NK-92 treated with Interleukin-12 subunit alpha and Interleukin-12 subunit beta, amount 100 ng/mL, for 24 hours (cell line): ENCODE data around the gene IARS2.
"Not testable (repeated sequence)": the region's sequence is repeated elsewhere in the genome, so short reads cannot be mapped to it uniquely, and the experiment has no call there.

Experiments
- DNase-seq: peaks from one replicate; lab custom pipeline; 2025; lab: John Stamatoyannopoulos, UW

IARS2 gene

GRCh38 chr1:220112600-220112999, 18.7 kb downstream of the IARS2 start:
- DNase-seq = not testable (repeated sequence)

GRCh38 chr1:220113136-220113695, 19.3 kb downstream of the IARS2 start:
- DNase-seq = no peak

DNA sequence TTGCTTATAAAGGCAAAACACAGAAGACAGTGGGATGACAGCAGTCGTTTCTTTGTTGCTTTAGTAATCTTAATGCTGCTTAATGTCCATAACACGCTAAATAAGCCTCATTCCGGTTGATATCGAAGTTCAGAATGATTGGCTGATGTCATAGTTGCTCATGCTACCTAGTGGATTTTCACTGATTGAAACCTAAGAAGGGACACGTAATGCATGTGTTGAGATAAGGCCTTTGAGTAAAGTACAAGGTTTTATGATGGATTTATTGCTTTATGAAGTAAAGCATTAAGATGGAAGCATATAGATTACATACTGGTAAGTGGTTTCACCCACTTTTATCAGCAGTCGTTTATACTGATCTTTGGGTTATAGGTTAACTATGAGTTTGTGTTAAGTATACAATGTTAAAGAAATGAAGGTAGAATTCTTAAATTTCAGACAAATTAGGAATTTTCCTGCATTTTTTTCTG, 25.1 kb downstream of the IARS2 start:
- no peak for DNase-seq

DNA sequence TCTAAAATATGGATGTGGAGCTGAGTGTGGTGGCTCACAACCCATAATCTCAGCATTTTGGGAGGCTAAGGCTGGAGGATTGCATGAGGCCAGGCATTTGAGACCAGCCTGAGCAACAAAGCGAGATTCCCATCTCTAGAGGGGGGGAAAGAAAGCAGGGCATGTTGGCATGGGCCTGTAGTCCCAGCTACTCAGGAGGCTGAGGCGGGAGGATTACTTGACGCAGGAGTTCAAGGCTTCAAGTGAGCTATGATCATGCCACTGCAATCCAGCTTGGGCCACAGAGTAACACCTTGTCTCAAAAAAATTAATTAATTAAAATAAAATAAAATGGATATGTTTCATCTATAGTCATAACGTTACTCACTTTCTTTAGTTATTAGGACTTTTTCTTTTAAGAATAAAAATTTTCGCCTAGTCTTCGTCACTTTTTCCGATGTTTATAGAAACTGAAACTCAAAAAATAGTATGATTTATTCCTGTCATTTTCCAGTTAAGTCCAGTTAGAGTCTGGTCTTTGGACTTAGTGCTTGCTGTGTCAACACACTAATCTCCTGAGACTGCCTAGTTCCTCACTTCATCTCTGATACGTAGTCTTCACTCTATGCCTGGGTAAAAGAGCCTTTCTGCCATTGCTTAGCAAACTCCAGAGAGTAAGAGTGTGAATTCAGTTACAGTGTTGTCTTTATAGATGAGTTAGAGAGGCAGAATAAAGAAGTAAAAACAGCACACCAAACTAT, 28.0 kb downstream of the IARS2 start:
- DNase-seq = no peak

DNA sequence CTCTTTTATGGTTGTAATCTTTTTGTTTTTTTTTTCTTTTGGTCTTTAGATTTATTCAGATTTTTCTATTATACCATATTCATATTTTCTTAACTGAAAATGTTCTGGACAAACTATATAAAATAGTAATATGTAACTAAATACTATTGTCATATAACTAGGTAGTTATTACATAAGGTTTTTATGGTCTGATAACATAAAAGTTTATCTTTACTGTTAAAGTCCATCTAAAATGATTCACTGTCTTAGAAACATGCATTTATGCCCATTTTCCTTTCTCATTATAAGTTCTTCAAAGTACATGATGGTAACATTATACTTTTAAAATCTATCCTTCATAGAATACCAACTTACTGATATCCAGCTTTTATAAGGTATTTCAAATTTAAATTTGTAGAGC, 29.1 kb downstream of the IARS2 start:
- no peak for DNase-seq

GRCh38 chr1:220123889-220124288, 30.0 kb downstream of the IARS2 start:
- no peak for DNase-seq

DNA sequence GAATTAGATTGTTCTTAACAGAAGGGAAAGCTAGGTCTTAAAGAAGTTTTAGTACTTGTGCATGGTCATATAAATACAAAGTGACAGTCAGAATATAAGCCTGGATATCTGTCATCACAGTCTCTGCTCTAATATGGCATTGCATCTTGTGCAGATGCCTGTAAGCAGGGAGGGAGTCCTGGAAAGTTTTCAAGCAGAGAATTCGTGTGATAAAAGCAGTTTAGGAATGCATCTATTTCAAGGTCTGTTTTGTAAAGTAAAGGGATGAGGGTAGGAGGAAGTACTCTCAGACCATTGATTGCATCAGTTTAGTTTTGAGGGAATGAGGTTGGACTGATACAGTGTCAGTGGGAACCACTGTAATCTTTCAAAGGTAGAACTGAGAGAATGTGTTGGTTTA, 30.6 kb downstream of the IARS2 start:
- DNase-seq = no peak

DNA sequence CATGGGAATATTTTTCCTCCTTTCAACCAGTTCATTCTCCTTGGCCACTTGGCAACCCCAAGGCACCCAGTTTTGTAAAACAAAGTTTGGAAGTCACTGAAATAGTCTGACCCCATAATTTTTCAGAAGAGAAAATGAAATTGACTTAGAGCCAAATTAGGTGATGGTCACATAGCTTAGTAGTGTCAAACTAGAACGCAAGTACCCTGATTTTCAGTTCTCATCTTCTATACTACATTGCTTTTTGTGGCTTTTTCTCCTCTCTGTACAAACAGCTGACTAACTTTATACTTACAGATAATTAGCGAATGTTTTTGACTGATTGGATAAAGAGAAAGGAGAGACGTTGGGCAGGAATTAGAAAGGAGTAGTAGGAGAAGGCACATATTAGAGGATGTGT, 33.1 kb downstream of the IARS2 start:
- no peak for DNase-seq

GRCh38 chr1:220129479-220130210, 35.7 kb downstream of the IARS2 start:
- no peak for DNase-seq

DNA sequence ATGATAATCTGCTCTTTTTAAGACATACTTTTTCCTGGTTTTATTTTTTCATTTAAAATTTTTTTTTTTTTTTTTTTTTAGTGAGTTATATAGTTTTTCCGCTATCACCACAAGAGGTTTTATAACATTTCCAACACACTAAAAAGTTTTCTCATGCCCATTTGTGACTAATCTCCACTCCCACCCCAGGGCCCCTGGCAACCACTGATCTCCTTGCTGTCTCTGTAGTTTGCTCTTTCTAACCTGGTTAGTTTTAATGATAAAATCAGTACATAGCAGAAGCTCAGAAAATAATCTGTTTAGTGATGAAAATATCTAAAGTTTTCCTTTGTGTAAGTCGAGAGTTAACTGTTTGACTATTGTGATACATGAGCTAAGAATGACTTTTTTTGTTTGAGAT, 41.8 kb downstream of the IARS2 start:
- no peak for DNase-seq

- no peak for DNase-seq
Observed at GRCh38 chr1:220137019-220137786, 43.3 kb downstream of the IARS2 start.

- DNase-seq = no peak
Observed at GRCh38 chr1:220139966-220140365, 46.0 kb downstream of the IARS2 start.

- no peak for DNase-seq
Observed at GRCh38 chr1:220144051-220144450, 50.1 kb downstream of the IARS2 start.

DNA sequence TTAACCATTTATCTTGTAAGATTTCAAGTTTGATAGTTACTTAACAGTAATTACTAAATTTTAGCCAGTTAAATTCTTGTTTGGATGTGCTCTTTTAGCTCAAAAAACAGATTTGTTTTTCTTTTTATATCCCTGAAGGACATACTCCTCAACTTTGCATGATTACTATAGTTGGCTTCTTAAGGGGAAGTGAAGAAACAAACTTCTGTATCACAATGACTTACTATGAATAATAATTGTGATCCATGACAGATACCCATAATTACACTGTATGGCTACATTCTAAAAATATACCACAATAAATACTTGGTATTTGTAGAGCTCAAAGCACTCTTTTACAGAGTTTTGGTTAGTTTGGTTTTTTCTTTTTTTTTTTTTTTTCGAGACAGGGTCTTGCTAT, 55.8 kb downstream of the IARS2 start:
- DNase-seq = no peak

DNA sequence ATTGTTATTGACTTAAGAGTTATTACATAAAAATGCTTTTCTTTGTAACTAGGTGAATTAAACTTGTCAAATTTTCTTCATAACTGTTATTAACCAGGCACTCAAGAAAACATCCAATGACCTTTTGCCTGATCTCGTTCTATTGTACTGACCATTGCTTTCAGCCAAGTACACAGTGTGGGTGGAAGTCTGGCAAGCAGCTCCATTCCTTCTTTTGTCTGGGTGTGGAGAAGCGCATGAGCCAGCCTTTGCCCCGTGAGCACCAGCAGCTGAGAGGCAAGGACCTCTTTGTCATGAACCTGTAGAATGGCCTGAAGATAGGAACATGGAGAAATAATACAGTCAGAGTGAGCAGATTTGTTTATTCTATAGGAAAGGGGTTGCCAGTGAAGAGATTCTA, 57.5 kb downstream of the IARS2 start:
- no peak for DNase-seq

DNA sequence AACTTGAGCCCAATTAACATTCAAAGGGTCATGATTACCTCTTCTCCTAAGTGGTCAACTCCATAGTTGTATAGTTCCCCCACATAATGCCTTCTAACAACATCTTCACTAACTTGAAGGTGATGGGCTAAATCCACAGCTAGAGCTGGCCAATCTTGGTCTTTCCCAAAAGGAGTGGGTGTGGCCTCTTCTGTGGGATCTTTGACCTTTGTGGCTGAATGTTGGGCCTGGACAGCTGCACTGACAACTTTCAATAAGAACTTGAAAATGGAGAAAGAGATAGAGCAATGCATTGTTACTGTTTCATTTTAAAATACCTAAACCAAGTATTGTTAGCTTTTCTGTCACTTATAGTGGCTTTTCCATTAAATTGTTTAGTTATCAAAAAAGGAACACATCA, 59.2 kb downstream of the IARS2 start:
- DNase-seq = no peak

- no peak for DNase-seq
Observed at GRCh38 chr1:220156620-220157146, 62.8 kb downstream of the IARS2 start.

DNA sequence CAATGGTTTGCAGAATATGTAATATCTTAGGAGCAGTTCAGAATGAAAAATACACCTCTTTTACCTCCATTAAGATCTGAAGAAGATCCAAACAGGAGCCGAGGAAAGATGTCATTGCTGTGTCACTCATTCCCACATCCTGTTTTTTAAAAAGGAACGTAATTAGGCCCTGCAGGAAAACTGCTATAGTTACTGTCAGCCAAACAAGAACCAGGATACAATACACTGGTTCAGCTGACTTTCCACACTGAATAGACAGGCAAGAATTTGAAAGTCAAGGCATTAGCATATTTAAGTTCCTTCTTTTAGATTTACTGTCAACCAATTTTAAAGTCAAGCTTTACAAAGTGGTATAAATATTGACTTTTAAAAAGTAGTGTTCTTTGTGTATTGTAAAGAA, 63.8 kb downstream of the IARS2 start:
- DNase-seq = no peak

DNA sequence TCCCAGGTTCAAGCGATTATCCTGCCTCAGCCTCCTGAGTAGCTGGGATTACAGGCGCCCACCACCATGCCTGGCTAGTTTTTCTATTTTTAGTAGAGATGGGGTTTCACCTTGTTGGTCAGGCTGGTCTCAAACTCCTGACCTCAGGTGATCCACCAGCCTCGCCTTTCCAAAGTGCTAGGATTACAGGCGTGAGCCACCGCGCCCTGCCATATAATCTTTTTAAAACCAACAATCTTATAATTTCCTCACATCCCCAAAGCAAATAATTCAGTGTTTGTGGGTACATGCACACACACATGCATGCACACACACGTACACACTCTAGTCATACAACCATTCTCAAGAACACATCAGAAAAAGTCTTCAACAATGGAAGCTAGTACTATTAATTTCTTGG, 64.6 kb downstream of the IARS2 start:
- DNase-seq = not testable (repeated sequence)

DNA sequence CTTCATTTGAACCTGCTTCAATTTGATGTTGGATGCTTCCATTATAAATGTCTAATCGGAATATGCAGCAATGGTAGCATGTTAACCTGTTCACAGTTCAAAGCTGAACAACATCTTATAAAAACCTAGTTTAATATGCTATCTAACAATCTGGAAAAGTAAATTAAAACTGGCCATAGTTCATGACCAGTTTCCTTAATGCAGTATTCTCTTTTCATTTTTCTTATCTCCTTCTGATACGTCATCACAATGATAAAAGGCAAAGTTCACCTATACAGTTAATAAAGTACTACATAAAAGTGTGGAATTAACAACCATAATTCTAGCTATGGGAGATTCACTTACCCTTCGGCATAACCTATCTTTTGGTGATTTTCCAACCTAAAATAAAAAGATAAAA, 65.1 kb downstream of the IARS2 start:
- DNase-seq = no peak

- no peak for DNase-seq
Observed at GRCh38 chr1:220160027-220160426, 66.1 kb downstream of the IARS2 start.

- no peak for DNase-seq
Observed at GRCh38 chr1:220164116-220164515, 70.2 kb downstream of the IARS2 start.
